ENCODE measurements around the gene SMIM23. TPM values are rescaled to one million over a fixed set of nuclear protein-coding genes. Genes with fewer than 3 reads are reported as not detected.

Gene SMIM23
- total and polyA plus RNA-seq, 2 experiments from 2014 or later = not detected

DNA sequence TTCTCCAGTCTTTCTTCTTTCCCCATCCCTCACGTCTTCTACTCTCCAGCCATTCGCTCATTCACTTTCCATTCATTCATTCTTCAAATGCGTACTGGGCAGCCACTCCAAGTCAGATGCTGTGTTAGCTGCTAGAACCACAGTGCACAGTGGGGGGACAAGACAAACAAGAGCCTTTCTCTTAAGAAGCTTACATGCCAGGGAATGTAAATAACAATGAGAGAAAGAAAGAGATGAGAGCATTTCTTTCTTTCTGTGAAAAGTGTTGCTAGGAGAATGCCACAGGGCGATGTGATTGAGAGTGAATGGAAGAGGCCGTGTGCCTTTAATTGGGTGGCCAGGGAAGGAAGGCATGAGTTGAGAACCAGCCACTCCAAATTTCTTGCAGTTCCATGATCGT, 46.3 kb upstream of the SMIM23 start:
- Histone ChIP-seq H3K4me3 (no peak overlapping the region), H3K36me3 (replicated peaks; ENCODE audit: insufficient read depth, low read depth) (no peaks in the 10 kb centered on the region), H3K4me1 (ENCODE audit: insufficient read depth) (no peaks in the 10 kb centered on the region), H3K9me2 (replicated peaks; ENCODE audit: insufficient read depth) (no peaks in the 10 kb centered on the region), H4K20me1 (ENCODE audit: insufficient read depth, poor library complexity, severe bottlenecking) (no peaks in the 10 kb centered on the region), H3K27me3 (no peaks in the 10 kb centered on the region), H3K4me2 (no peak overlapping the region), H3K79me2 (no peaks in the 10 kb centered on the region), H3K9me3 (ENCODE audit: low read depth) (no peaks in the 10 kb centered on the region), H3K27ac (no peak overlapping the region), H2AFZ (no peak overlapping the region)
- no peak for DNase-seq (ENCODE audit: low spot score)
- TF ChIP-seq EZH2 (IDR thresholded peaks at IDR 0.05; ENCODE audit: borderline replicate concordance) (no peak), EZH2phosphoT487 (IDR thresholded peaks at IDR 0.05; ENCODE audit: low read depth, severe bottlenecking, unreplicated experiment) (no peak)
- TF ChIP-seq, protein P1, sequence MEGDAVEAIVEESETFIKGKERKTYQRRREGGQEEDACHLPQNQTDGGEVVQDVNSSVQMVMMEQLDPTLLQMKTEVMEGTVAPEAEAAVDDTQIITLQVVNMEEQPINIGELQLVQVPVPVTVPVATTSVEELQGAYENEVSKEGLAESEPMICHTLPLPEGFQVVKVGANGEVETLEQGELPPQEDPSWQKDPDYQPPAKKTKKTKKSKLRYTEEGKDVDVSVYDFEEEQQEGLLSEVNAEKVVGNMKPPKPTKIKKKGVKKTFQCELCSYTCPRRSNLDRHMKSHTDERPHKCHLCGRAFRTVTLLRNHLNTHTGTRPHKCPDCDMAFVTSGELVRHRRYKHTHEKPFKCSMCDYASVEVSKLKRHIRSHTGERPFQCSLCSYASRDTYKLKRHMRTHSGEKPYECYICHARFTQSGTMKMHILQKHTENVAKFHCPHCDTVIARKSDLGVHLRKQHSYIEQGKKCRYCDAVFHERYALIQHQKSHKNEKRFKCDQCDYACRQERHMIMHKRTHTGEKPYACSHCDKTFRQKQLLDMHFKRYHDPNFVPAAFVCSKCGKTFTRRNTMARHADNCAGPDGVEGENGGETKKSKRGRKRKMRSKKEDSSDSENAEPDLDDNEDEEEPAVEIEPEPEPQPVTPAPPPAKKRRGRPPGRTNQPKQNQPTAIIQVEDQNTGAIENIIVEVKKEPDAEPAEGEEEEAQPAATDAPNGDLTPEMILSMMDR (IDR thresholded peaks at IDR 0.05; ENCODE audit: poor library complexity) = no peak
- 86% methylated on average over 6 of the region's 6 CpGs for WGBS (ENCODE audit: low lambda C conversion rate, missing lambda C conversion rate)

DNA sequence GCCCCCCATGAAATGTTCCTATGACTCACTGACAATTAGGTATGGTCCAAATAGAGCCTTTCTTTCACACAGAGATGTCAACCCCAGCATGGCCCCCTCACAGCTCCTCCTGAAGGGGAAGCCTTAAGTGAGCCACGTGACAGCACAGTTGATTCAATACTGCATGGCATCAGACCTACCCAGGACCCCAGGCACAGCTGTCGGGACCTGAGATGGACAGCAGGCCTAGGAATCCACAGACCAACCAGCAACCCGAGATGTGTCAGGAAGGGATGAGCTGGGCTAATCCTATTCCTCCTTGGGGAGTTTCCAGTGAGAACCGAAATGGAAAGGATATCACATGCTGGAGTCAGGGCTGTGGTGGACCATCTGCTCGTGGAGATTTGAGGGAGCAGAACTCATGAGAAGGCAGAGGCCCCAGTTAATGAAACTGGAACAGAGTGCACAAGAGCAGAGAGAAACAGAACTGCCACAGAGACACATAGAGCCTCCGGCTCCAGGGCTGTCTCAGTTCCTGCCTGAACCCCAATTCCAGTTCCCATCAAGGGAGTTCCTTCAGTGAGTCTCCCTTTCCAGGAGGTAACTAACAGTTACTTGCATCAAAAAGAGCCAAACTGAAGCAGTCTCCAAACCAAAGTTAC, 42.1 kb upstream of the SMIM23 start:
- Histone ChIP-seq H3K9me3 (ENCODE audit: low read depth) (no peaks in the 10 kb centered on the region), H3K27me3 (no peaks in the 10 kb centered on the region), H2AFZ (no peak overlapping the region), H4K20me1 (ENCODE audit: insufficient read depth, poor library complexity, severe bottlenecking) (no peaks in the 10 kb centered on the region), H3K79me2 (no peaks in the 10 kb centered on the region), H3K4me3 (no peak overlapping the region), H3K4me2 (no peak overlapping the region), H3K9me2 (replicated peaks; ENCODE audit: insufficient read depth) (no peaks in the 10 kb centered on the region), H3K4me1 (ENCODE audit: insufficient read depth) (no peaks in the 10 kb centered on the region), H3K36me3 (replicated peaks; ENCODE audit: insufficient read depth, low read depth) (no peaks in the 10 kb centered on the region), H3K27ac (no peak overlapping the region)
- TF ChIP-seq EZH2phosphoT487 (IDR thresholded peaks at IDR 0.05; ENCODE audit: low read depth, severe bottlenecking, unreplicated experiment) (no peak), EZH2 (IDR thresholded peaks at IDR 0.05; ENCODE audit: borderline replicate concordance) (no peak)
- TF ChIP-seq, protein P1 (IDR thresholded peaks at IDR 0.05; ENCODE audit: poor library complexity) = no peak
- 81% methylated on average over 6 of the region's 6 CpGs for WGBS (ENCODE audit: low lambda C conversion rate, missing lambda C conversion rate)
- no peak for DNase-seq (ENCODE audit: low spot score)

DNA sequence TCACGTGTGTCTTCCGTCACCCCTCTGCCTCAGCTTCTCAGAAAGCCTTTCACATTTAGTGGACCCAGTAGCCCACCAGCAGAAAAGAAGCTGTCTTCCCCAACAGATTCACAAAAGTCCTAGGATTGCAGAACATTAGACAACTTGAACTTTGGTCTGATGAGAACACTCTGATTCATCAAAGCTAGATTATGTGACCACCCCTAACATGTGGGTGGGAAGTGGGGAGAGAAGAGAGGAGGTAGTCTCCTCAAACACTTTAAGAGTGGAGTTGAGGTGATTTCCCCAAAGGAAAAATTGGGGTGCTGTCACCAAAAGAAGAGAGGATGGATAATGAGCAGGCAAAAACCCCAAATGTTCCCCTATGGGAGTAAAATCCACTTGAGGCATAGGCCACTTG, 41.4 kb upstream of the SMIM23 start:
- H4K20me1 ChIP-seq (ENCODE audit: insufficient read depth, poor library complexity, severe bottlenecking) = no peaks in the 10 kb centered on the region
- H3K4me3 ChIP-seq = no peak overlapping the region
- H3K4me2 ChIP-seq = no peak overlapping the region
- no peak for TF ChIP-seq EZH2 (IDR thresholded peaks at IDR 0.05; ENCODE audit: borderline replicate concordance)
- TF ChIP-seq, protein P1 (IDR thresholded peaks at IDR 0.05; ENCODE audit: poor library complexity) = no peak
- no peak overlapping the region for H3K27ac ChIP-seq
- H3K9me3 ChIP-seq (ENCODE audit: low read depth) = no peaks in the 10 kb centered on the region
- H3K27me3 ChIP-seq = no peaks in the 10 kb centered on the region
- WGBS (ENCODE audit: low lambda C conversion rate, missing lambda C conversion rate) = 100% methylated on average over 2 of the region's 2 CpGs
- H3K4me1 ChIP-seq (ENCODE audit: insufficient read depth) = no peaks in the 10 kb centered on the region
- no peaks in the 10 kb centered on the region for H3K36me3 ChIP-seq (replicated peaks; ENCODE audit: insufficient read depth, low read depth)
- DNase-seq (ENCODE audit: low spot score) = no peak
- no peaks in the 10 kb centered on the region for H3K79me2 ChIP-seq
- H2AFZ ChIP-seq = no peak overlapping the region
- H3K9me2 ChIP-seq (replicated peaks; ENCODE audit: insufficient read depth) = no peaks in the 10 kb centered on the region
